ENCODE data around the gene PSD4.

The PSD4 gene

DNA sequence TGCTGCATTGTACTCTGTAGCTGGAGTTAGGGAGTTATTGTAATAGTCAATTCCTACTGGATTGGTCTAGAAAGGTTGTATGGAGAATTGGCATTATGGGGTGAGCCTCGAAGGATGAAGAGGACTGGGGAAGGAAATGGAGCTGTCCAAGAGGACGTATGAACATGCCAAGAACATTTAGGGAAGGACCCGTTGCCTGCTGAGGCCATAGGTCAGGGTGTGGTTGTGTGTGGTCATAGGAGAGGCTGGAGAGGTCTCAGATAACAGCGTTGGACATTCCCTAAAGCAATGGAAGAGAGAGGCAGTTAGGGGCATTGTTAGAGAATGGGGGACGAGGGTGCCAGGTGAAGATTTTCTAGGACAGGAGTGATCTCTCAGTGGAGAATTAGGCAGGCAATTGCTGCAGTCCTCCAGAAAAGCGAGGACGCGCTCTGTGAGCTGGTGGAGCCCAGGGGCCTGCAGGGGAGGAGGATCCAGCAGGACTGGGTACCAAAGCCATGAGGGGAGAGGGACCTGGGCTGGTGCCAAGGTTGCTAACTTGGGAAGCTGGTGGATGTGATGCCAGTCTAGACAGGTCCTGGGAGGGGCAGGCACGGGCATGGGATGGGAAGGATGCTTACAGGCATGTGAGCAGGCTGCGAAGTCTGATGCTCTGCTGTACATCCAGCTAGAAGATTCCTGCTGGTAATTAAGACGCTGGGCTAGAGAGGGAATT is 9.4 kb upstream of the PSD4 start:
- intact Hi-C loops (cut with DNase I), result no loop called here
- peak in 4 of 42 donors; percentile 2 to 31 (median 27) for DNase-seq

DNA sequence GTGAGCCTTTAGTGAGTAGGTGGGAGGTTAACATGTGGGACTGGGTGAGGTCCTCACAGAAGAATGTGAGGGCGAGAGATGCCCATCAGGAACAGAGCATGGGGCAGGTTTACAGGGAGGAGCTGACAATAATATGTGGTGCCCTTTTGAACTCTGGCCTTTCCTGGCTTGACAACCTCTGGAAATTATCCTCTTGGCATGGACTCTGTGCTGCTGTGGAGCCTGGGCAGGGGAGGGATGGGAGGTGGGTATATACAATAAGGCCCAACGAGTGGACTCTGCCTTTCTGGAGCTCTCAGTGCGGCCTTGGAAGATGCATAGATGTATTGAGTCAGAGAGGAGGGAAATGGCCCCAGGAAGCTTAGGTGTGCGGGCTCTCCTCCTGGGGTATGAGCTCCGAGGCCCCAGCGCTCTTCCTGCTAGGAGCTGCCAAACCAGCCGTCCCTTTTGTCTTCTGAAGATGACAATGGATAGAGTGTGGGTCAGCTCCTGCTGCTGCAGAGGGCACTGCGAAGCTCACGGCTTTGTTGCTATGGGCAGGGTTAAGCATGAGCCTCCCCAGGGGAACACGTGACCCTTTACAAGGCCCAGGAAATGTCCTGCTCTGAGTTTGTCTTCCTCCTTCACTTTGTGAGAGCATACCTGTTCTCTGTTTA is 8.7 kb upstream of the PSD4 start:
- DNase-seq, result peak in 4 of 42 donors; percentile 5 to 40 (median 13)
- intact Hi-C loops (cut with DNase I), result no loop called here

- intact Hi-C loops (cut with DNase I), result no loop called here
- DNase-seq, result peak in 3 of 42 donors; percentile 2 to 14 (median 5)
Observed at GRCh38 chr2:113166187-113166645, 7.6 kb upstream of the PSD4 start.

DNA sequence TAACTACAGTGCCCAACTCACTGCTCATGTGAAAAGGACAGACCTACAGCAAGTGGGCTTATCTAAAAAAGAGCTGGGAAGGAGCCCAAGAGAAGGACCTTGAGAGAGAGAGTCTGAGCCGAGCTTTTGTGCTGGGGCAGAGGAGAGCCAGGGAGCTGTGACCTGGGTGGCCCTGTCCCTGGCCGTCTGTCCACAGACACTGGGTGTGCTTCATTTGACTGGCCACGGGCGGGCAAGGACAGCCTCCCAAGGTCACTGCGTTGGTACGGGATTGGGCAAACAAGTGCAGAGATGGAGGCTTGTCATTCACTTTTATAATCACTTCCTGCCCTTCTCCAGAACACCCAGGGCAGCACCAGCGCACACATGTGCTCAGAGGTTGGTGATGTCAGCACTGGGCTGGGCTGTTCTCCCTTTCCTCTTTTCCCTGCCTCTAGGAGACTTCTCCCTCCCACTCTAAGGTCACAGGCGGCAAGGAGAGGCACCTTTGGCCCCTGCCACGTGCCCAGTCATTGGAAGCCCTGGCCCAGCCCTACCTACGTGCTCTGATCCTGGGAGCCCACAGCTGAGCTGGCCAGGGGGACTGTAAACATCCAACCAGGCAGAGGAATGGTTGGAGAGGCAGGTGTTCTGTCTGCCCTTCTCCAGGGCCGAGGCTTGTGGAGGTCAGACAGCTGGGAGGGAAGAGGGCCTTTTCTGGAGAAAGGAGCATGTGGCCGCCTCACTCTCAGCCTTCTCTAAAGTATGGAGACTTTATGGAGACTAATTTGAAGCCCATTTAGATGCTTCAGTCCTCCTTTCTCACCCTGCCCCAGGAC is 6.4 kb upstream of the PSD4 start:
- peak in 5 of 42 donors; percentile 6 to 36 (median 23) for DNase-seq
- intact Hi-C loops (cut with DNase I), result no loop called here

- DNase-seq, result peak in 1 of 42 donors; percentile 13
- intact Hi-C loops (cut with DNase I), result no loop called here
Observed at GRCh38 chr2:113167962-113168340, 5.8 kb upstream of the PSD4 start.

- no peak for DNase-seq
- intact Hi-C loops (cut with DNase I), result no loop called here
Observed at GRCh38 chr2:113169002-113169530, 4.7 kb upstream of the PSD4 start.

DNA sequence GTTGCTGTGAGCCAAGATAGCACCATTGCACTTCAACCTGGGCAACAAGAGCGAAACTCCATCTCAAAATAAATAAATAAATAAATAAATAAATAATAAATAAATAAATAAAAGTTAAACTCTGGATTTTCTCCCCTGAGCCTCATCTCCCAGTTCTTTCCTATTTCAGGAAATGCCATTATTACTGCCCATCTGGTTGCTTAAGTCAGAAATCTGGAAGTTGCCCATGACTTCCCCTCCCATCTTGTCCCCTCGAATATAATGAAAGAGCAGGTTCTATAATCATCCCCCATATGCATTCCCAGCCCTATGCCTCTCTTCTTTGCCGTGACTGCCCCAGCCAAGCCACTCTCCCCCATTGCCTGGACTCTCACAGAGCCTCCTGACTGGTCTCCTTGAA is 4.2 kb upstream of the PSD4 start:
- DNase-seq, result no peak
- intact Hi-C loops (cut with DNase I), result no loop called here

GRCh38 chr2:113171334-113172075 is 2.3 kb upstream of the PSD4 start:
- intact Hi-C loops (cut with DNase I), result no loop called here
- peak in 2 of 42 donors; percentile 7 to 19 for DNase-seq

DNA sequence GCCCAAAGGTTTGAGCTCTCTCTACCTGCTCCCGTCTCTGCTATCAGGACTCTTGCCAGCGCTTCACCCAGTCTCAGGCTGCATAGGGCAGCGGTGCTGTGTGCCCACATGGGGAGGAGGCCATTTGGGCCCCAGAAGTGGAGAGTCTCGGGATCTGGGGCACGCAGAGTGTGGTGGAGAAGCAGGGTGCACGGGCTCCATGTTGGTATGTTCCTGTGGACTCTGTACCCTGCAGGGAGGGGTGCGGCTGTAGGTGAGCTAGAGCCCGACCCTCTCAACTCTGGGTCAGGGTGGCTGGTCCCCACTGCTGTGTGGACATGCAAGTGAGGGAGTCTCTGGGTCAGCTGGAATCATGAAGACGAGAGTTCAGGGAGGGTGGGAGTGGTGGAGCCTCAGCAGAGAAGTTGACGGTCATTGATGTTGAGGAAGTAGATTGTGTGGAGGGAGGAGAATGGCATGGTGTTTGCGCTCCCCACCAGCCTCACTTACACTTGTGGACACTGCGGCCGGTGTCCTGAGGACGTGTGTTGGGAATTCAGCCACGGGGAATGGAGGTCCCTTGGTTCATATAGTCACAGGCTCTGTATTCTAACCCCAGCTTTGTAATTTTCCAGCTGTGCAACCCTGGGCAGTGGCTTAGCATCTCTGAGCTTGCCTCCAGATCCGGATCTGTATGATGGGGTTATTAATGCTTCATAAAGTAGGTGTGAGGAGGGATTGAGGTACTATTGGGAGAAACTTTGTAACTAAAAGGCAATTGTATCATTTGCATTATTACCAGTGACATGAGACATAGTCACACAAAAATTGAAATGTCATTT is 840 bp upstream of the PSD4 start:
- peak in 1 of 42 donors; percentile 17 for DNase-seq
- intact Hi-C loops (cut with DNase I), result no loop called here

DNA sequence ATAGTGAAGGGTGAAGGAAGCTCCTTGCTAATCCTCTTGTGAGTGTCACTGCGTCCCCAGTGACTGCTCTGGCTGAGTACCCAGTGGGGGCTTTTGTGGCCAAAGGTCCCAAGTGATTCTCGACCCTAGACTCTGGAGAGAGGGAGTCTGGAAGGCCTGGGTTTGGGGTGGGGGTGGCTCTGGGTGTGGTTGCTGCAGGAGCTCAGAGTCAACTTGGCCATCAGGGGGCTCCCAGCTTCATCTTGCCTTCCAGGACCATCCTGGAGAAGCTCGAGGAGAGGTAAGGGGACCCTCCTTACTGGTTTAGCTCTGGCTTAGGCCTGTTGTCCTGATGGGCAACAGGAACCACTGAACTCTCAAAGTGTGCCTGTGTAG is 592 bp downstream of the PSD4 start:
- intact Hi-C loops (cut with DNase I), result no loop called here
- peak in 1 of 42 donors; percentile 18 for DNase-seq

DNA sequence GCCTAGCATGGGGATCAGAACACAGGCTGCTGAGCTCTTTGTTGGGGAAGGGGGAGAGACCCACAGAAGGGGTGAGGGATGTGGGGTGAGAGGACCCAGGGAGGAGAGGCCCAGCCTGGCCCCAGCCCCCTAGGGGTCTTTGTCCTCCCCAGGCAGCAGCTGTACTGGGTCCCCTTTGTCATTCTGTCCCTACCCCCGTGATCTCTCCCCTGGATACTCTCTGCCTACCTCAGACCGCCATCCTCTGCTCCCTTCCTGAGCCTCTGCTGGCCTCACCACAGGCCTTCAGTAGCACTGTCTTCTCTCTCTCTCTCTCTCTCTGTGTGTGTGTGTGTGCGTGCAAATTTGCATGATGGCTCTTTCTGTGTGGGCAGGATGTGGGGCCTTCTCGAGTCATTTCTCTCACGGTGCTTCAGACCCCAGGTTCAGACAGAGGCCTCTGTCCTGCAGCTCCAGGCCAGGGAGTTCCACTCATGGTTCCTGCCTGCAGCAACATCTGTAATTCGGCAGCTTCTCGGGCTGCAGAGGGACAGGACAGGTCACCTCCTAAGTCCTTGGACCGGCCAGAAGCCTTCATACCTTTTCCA is 1.4 kb downstream of the PSD4 start:
- intact Hi-C loops (cut with DNase I), result no loop called here

GRCh38 chr2:113175736-113176695 is 2.2 kb downstream of the PSD4 start:
- intact Hi-C loops (cut with DNase I), result no loop called here
- DNase-seq, result peak in 2 of 42 donors; percentile 2 to 14

More for the DNA sequence above, 1.4 kb downstream of the PSD4 start:
- DNase-seq, result peak in 2 of 42 donors; percentile 5 to 25

GRCh38 chr2:113176696-113177355 is 3.1 kb downstream of the PSD4 start:
- intact Hi-C loops (cut with DNase I), result no loop called here
- peak in 1 of 42 donors; percentile 3 for DNase-seq

DNA sequence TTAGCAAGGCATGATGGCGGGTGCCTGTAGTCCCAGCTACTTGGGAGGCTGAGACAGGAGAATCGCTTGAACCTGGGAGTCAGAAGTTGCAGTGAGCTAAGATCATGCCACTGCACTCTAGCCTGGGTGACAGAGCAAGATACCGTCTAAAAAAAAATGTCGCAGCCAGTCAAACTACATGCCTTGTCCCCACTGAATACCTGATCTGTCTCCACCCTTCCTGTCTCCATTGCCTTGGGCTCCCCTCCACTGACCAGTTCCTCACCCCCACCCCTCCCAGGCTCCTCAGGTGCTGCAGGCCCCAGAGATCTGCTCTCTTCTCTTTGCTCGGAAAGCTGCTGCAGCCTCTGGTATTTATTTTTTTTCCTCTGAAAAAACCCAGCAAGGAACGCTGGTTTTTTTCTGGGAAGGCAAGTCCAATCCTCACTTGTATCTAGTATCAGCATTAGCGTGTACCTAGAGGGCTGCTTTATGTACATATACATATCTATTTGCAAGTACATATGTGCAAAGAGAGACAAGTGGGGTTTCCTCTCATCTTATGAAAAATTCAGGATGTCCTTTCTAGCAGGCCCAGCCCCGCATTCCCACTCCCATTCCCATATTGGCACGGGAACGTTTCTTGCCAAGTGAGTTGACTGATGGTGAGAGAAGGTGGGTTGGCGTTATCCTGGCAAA is 4.4 kb downstream of the PSD4 start:
- intact Hi-C loops (cut with DNase I), result no loop called here
- DNase-seq, result no peak

GRCh38 chr2:113178891-113179290 is 5.1 kb downstream of the PSD4 start:
- no peak for DNase-seq
- intact Hi-C loops (cut with DNase I), result no loop called here

All from head of caudate nucleus (tissue), 42 donors.